NCI-H2029 (cell line): ENCODE measurements around the gene TMSB10.
A peak's percentile ranks its signal among the peaks of the same experiment; 100 is the strongest.
"Not testable (repeated sequence)": the region's sequence is repeated elsewhere in the genome, so short reads cannot be mapped to it uniquely, and the experiment has no call there.

Experiments
- DNase-seq: peaks from one replicate; lab custom pipeline; 2025; lab: John Stamatoyannopoulos, UW

The TMSB10 gene

GRCh38 chr2:84905181-84906107, at the start of gene TMSB10:
TMSB10 (plus strand) TSS chr2:84905656.
- peak; percentile 46 for DNase-seq

- no peak for DNase-seq
Observed at GRCh38 chr2:84855731-84856130, 49.7 kb upstream of the TMSB10 start.

GRCh38 chr2:84856787-84857186, 48.7 kb upstream of the TMSB10 start:
- DNase-seq: no peak

- DNase-seq: no peak
Observed at GRCh38 chr2:84857566-84857965, 47.9 kb upstream of the TMSB10 start.

- DNase-seq: no peak
Observed at GRCh38 chr2:84858123-84858522, 47.3 kb upstream of the TMSB10 start.

GRCh38 chr2:84858937-84859336, 46.5 kb upstream of the TMSB10 start:
- no peak for DNase-seq

- DNase-seq: no peak
Observed at GRCh38 chr2:84861539-84861938, 43.9 kb upstream of the TMSB10 start.

GRCh38 chr2:84862006-84862405, 43.5 kb upstream of the TMSB10 start:
- no peak for DNase-seq

GRCh38 chr2:84865181-84865783, 40.2 kb upstream of the TMSB10 start:
- DNase-seq: no peak

- DNase-seq: no peak
Observed at GRCh38 chr2:84866122-84866521, 39.3 kb upstream of the TMSB10 start.

GRCh38 chr2:84868327-84868726, 37.1 kb upstream of the TMSB10 start:
- not testable (repeated sequence) for DNase-seq

- no peak for DNase-seq
Observed at GRCh38 chr2:84870306-84870705, 35.1 kb upstream of the TMSB10 start.

- not testable (repeated sequence) for DNase-seq
Observed at GRCh38 chr2:84872691-84873090, 32.8 kb upstream of the TMSB10 start.

GRCh38 chr2:84873350-84873749, 32.1 kb upstream of the TMSB10 start:
- no peak for DNase-seq

- no peak for DNase-seq
Observed at GRCh38 chr2:84874381-84875212, 30.9 kb upstream of the TMSB10 start.

GRCh38 chr2:84875213-84875560, 30.3 kb upstream of the TMSB10 start:
- DNase-seq: no peak

- not testable (repeated sequence) for DNase-seq
Observed at GRCh38 chr2:84875619-84876018, 29.8 kb upstream of the TMSB10 start.

GRCh38 chr2:84876369-84876768, 29.1 kb upstream of the TMSB10 start:
- no peak for DNase-seq

GRCh38 chr2:84878459-84878858, 27.0 kb upstream of the TMSB10 start:
- DNase-seq: no peak

- DNase-seq: no peak
Observed at GRCh38 chr2:84878896-84879583, 26.4 kb upstream of the TMSB10 start.

- DNase-seq: no peak
Observed at GRCh38 chr2:84879584-84880394, 25.7 kb upstream of the TMSB10 start.
